HCT116 (cell line): ENCODE measurements around the gene AXDND1.

Source experiments
- REST ChIP-seq: IDR thresholded peaks from 2 replicates; pipeline ENCODE4 v1.6.1; 2012; ENCODE audit warnings: low read depth
- TF ChIP-seq, protein P1 (sequence below), 3 experiments: fragments of 200-600 bp in 1 of 3; sonication (generic) in 1 of 3; IDR thresholded peaks in 2 of 3; conservative IDR thresholded peaks in 1 of 3; 2 replicates each; pipeline ENCODE4 v1.5.1; 2012 to 2017; ENCODE audit warnings: low read depth in 2 of 3, low read length in 2 of 3, antibody characterized with exemption in 1 of 3, borderline replicate concordance in 1 of 3, control low read depth in 1 of 3, mild to moderate bottlenecking in 1 of 3, mixed read lengths in 1 of 3, mixed run types in 1 of 3, moderate library complexity in 1 of 3; ENCODE audit not compliant: insufficient read depth in 1 of 3
- TF ChIP-seq, protein P2 (sequence below): IDR thresholded peaks from 2 replicates; pipeline ENCODE4 v1.6.1; 2011; ENCODE audit warnings: mild to moderate bottlenecking, low read length, moderate library complexity; ENCODE audit not compliant: insufficient replicate concordance; ENCODE audit errors: extremely low read depth

DNA sequence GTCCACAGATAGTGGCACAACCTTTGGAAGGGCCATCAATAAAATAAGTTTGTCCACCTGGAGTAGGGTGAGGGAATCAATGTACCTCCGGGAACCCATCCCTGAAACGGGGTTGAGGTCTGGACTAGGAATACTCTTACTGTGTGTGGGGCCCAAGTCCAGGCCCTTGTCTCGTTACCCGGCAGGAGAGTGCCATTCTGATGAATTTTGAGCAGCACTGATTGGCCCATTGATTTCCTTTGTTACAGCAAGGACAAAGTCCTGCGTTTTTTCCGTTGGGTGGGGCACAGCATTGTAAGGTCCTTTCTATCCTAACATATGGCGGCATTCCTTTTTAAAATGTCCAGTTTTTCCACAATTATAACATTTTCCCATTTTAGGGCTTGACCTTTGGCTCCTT is 75.2 kb downstream of the AXDND1 start:
- TF ChIP-seq REST: no peak
- TF ChIP-seq, protein P1, sequence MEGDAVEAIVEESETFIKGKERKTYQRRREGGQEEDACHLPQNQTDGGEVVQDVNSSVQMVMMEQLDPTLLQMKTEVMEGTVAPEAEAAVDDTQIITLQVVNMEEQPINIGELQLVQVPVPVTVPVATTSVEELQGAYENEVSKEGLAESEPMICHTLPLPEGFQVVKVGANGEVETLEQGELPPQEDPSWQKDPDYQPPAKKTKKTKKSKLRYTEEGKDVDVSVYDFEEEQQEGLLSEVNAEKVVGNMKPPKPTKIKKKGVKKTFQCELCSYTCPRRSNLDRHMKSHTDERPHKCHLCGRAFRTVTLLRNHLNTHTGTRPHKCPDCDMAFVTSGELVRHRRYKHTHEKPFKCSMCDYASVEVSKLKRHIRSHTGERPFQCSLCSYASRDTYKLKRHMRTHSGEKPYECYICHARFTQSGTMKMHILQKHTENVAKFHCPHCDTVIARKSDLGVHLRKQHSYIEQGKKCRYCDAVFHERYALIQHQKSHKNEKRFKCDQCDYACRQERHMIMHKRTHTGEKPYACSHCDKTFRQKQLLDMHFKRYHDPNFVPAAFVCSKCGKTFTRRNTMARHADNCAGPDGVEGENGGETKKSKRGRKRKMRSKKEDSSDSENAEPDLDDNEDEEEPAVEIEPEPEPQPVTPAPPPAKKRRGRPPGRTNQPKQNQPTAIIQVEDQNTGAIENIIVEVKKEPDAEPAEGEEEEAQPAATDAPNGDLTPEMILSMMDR (IDR thresholded peaks at IDR 0.05 in 2 of 3, conservative IDR thresholded peaks at IDR 0.05 in 1 of 3; ENCODE audit: borderline replicate concordance in 1 of 3, insufficient read depth in 1 of 3, low read depth in 2 of 3, low read length in 2 of 3): no peak
- TF ChIP-seq, protein P2, sequence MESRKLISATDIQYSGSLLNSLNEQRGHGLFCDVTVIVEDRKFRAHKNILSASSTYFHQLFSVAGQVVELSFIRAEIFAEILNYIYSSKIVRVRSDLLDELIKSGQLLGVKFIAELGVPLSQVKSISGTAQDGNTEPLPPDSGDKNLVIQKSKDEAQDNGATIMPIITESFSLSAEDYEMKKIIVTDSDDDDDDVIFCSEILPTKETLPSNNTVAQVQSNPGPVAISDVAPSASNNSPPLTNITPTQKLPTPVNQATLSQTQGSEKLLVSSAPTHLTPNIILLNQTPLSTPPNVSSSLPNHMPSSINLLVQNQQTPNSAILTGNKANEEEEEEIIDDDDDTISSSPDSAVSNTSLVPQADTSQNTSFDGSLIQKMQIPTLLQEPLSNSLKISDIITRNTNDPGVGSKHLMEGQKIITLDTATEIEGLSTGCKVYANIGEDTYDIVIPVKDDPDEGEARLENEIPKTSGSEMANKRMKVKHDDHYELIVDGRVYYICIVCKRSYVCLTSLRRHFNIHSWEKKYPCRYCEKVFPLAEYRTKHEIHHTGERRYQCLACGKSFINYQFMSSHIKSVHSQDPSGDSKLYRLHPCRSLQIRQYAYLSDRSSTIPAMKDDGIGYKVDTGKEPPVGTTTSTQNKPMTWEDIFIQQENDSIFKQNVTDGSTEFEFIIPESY: no peak
